Neural cell (in vitro differentiated cells): ENCODE results near the gene CADM4. TPM values are rescaled to one million over a fixed set of nuclear protein-coding genes. Genes with fewer than 3 reads are reported as not detected.
A peak's percentile ranks its signal among the peaks of the same experiment; 100 is the strongest.

Experiments used
- H2AFZ ChIP-seq: fragments of 200-600, 300-800 bp; sonication (generic), shearing (Covaris generic); 2 replicates; pipeline ENCODE4 v1.6.0; 2014; ENCODE audit warnings: low read depth, mild to moderate bottlenecking, antibody characterized with exemption, low read length, moderate library complexity
- H3F3A ChIP-seq: fragments of 200-600 bp; shearing (Covaris generic); 2 replicates; pipeline ENCODE4 v1.6.1; 2016; ENCODE audit warnings: mild to moderate bottlenecking, moderate library complexity, mixed read lengths, antibody characterized with exemption, low read length; ENCODE audit not compliant: insufficient read depth, poor library complexity, severe bottlenecking
- H3K27ac ChIP-seq: fragments of 200-600, 300-800 bp; sonication (generic), shearing (Covaris generic); 2 replicates; pipeline ENCODE4 v1.5.1; 2014; ENCODE audit warnings: mild to moderate bottlenecking, low read length, moderate library complexity
- H3K27me3 ChIP-seq: fragments of 300-800, 200-600 bp; sonication (generic), shearing (Covaris generic); 2 replicates; pipeline ENCODE4 v1.6.0; 2014; ENCODE audit warnings: mild to moderate bottlenecking, low read depth, low read length, moderate library complexity; ENCODE audit not compliant: insufficient read depth
- H3K36me3 ChIP-seq: fragments of 300-800, 200-600 bp; sonication (generic), shearing (Covaris generic); 2 replicates; pipeline ENCODE4 v1.5.1; 2014; ENCODE audit warnings: mild to moderate bottlenecking, antibody characterized with exemption, low read length, moderate library complexity; ENCODE audit not compliant: insufficient read depth
- H3K4me2 ChIP-seq: fragments of 300-800, 200-600 bp; sonication (generic), shearing (Covaris generic); 2 replicates; pipeline ENCODE4 v1.6.0; 2014; ENCODE audit warnings: mild to moderate bottlenecking, low read length
- H3K4me3 ChIP-seq: fragments of 300-800, 200-600 bp; sonication (generic), shearing (Covaris generic); 2 replicates; pipeline ENCODE4 v1.5.1; 2014; ENCODE audit warnings: mild to moderate bottlenecking, low read length, moderate library complexity
- H3K79me2 ChIP-seq: fragments of 200-600 bp; shearing (Covaris generic); replicated peaks from 2 replicates; pipeline ENCODE4 v1.6.0; 2014; ENCODE audit warnings: mild to moderate bottlenecking, low read length, moderate library complexity; ENCODE audit not compliant: insufficient read depth
- H3K9ac ChIP-seq: fragments of 300-800, 200-600 bp; sonication (generic), shearing (Covaris generic); 2 replicates; pipeline ENCODE4 v1.6.1; 2016; ENCODE audit warnings: mild to moderate bottlenecking, low read length, mixed read lengths
- H3K9me2 ChIP-seq: fragments of 200-600 bp; shearing (Covaris generic); 2 replicates; pipeline ENCODE4 v1.6.1; 2016; ENCODE audit warnings: mild to moderate bottlenecking, low read length, mixed read lengths; ENCODE audit not compliant: insufficient read depth
- H3K9me3 ChIP-seq: fragments of 200-600, 300-800 bp; sonication (generic), shearing (Covaris generic); 2 replicates; pipeline ENCODE4 v1.6.1; 2016; ENCODE audit warnings: mild to moderate bottlenecking, mixed run types, low read length, moderate library complexity, mixed read lengths
- H4K20me1 ChIP-seq: fragments of 200-600 bp; shearing (Covaris generic); 2 replicates; pipeline ENCODE4 v1.6.1; 2016; ENCODE audit warnings: mild to moderate bottlenecking, mixed run types; ENCODE audit not compliant: insufficient read depth
- CTCF ChIP-seq: fragments of 450-650 bp; IDR thresholded peaks from 2 replicates; pipeline ENCODE4 v1.5.1; 2014; ENCODE audit warnings: antibody characterized with exemption, mild to moderate bottlenecking, moderate library complexity; ENCODE audit not compliant: poor library complexity, severe bottlenecking
- EP300 ChIP-seq: fragments of 450-650 bp; conservative IDR thresholded peaks from 2 replicates; pipeline ENCODE4 v1.6.1; 2014; ENCODE audit warnings: antibody characterized with exemption, mild to moderate bottlenecking, moderate library complexity; ENCODE audit not compliant: poor library complexity, severe bottlenecking
- EZH2 ChIP-seq: fragments of 200-600, 300-800 bp; shearing (Covaris generic), sonication (generic); IDR thresholded peaks from 2 replicates; pipeline ENCODE4 v1.6.1; 2014; ENCODE audit warnings: antibody characterized with exemption, low read length, borderline replicate concordance, mild to moderate bottlenecking; ENCODE audit not compliant: insufficient read depth, poor library complexity, severe bottlenecking
- MXI1 ChIP-seq: fragments of 450-650 bp; conservative IDR thresholded peaks from 2 replicates; pipeline ENCODE4 v1.6.1; 2014; ENCODE audit warnings: antibody characterized with exemption, mild to moderate bottlenecking; ENCODE audit not compliant: poor library complexity, severe bottlenecking
- POLR2AphosphoS5 ChIP-seq: IDR thresholded peaks from 2 replicates; pipeline ENCODE4 v1.6.1; 2012
- RAD21 ChIP-seq: fragments of 450-650 bp; conservative IDR thresholded peaks from 2 replicates; pipeline ENCODE4 v1.6.1; 2014; ENCODE audit warnings: antibody characterized with exemption, mild to moderate bottlenecking, moderate library complexity
- REST ChIP-seq: IDR thresholded peaks from 2 replicates; pipeline ENCODE4 v1.6.1; 2012; ENCODE audit warnings: borderline replicate concordance
- SMC3 ChIP-seq: fragments of 450-650 bp; conservative IDR thresholded peaks from 2 replicates; pipeline ENCODE4 v1.6.1; 2014; ENCODE audit warnings: antibody characterized with exemption, mild to moderate bottlenecking, moderate library complexity; ENCODE audit not compliant: poor library complexity
- TAF1 ChIP-seq: IDR thresholded peaks from 2 replicates; pipeline ENCODE4 v1.6.1; 2012; ENCODE audit warnings: low read depth
- polyA plus RNA-seq: library from polyadenylated mRNA; depleted of rRNA; stranded (reverse); fragments of >200 nt; gene quantifications from 2 replicates; pipeline ENCODE4 v1.2.3, GENCODE V29; 2014

Gene CADM4
- polyA plus RNA-seq, 1 donor from 2014 or later: 211 TPM

GRCh38 chr19:43634872-43635560 is 4.6 kb downstream of the CADM4 start:
- Histone ChIP-seq H3K4me2 (peak overlapping the region; percentile 70), H3K27ac (peak overlapping the region; percentile 63), H3K4me3 (peak overlapping the region; percentile 67), H3K27me3 (no peaks in the 10 kb centered on the region), H4K20me1 (no peaks in the 10 kb centered on the region), H3F3A (no peaks in the 10 kb centered on the region), H3K9me2 (no peaks in the 10 kb centered on the region), H3K9me3 (no peaks in the 10 kb centered on the region), H3K79me2 (peaks cover 76% of the 10 kb centered on the region), H2AFZ (no peak overlapping the region), H3K9ac (peak overlapping the region; percentile 65), H3K36me3 (no peaks in the 10 kb centered on the region)
- TF ChIP-seq REST (peak; percentile 31), MXI1 (no peak), POLR2AphosphoS5 (peak; percentile 53)

GRCh38 chr19:43634506-43634871 is 5.2 kb downstream of the CADM4 start:
- Histone ChIP-seq H4K20me1 (no peaks in the 10 kb centered on the region), H3K4me3 (peak overlapping the region; percentile 67), H3K27me3 (no peaks in the 10 kb centered on the region), H3K27ac (peak overlapping the region; percentile 63), H3K36me3 (no peaks in the 10 kb centered on the region), H3K4me2 (peak overlapping the region; percentile 70), H3K9me2 (no peaks in the 10 kb centered on the region), H3K9ac (peak overlapping the region; percentile 65), H3K79me2 (peaks cover 75% of the 10 kb centered on the region), H3K9me3 (no peaks in the 10 kb centered on the region), H3F3A (no peaks in the 10 kb centered on the region), H2AFZ (no peak overlapping the region)
- TF ChIP-seq EP300: no peak
- no peak for TF ChIP-seq TAF1
- no peak for TF ChIP-seq REST
- no peak for TF ChIP-seq MXI1
- TF ChIP-seq CTCF: no peak
- no peak for TF ChIP-seq SMC3
- TF ChIP-seq POLR2AphosphoS5: no peak
- TF ChIP-seq RAD21: no peak
- no peak for TF ChIP-seq EZH2
